A549 (cell line): ENCODE data around the gene HOXA13. TPM values are rescaled to one million over a fixed set of nuclear protein-coding genes. Genes with fewer than 3 reads are reported as not detected.

Experiments used
- ATAC-seq, 2 experiments: fragments of 200-7000 bp in 1 of 2; fragments of >200 bp in 1 of 2; cut with Nextera tagmentation in 1 of 2; cut with Tn5 transposase in 1 of 2; 3 replicates each; pipeline versions ENCODE4 v1.8.0 to v1.9.1; 2018 to 2020; ENCODE audit warnings: mild to moderate bottlenecking in 1 of 2, moderate library complexity in 1 of 2
- CTCF ChIA-PET: fragments of 300-600 bp; sonication (Branson Sonifier 250); formaldehyde crosslinking; extraction: SDS; loops from one replicate; lab custom pipeline; 2021; ENCODE audit warnings: antibody characterized with exemption, inconsistent platforms; lab: Yijun Ruan, JAX
- POLR2A ChIA-PET: fragments of 350-600 bp; formaldehyde crosslinking; extraction: SDS; loops from one replicate; lab custom pipeline; 2021; ENCODE audit warnings: antibody characterized with exemption, inconsistent platforms; lab: Yijun Ruan, JAX
- DNase-seq, 2 experiments: peaks; one replicate each; pipeline versions ENCODE4 v3.0.0 to v3.0.0-alpha.2; 2011 to 2016; ENCODE audit warnings: low read depth in 1 of 2, low spot score in 1 of 2
- FAIRE-seq: peaks from 2 replicates; lab custom pipeline; 2011; peaks lifted over from hg19 to GRCh38; lab: Jason Lieb, UNC
- H3K27ac ChIP-seq, 2 experiments: fragments of >200 bp; sonication (Bioruptor Twin); formaldehyde crosslinking; 3 replicates each; pipeline ENCODE4 v1.5.1; 2016 to 2017
- H3K4me1 ChIP-seq: fragments of >200 bp; sonication (Bioruptor Twin); formaldehyde crosslinking; 3 replicates; pipeline ENCODE4 v1.6.1; 2016
- H3K4me2 ChIP-seq: fragments of >200 bp; sonication (Bioruptor Twin); formaldehyde crosslinking; 3 replicates; pipeline ENCODE4 v1.6.1; 2016
- H3K4me3 ChIP-seq: fragments of >200 bp; sonication (Bioruptor Twin); formaldehyde crosslinking; 3 replicates; pipeline ENCODE4 v1.5.1; 2016
- H3K9me3 ChIP-seq: fragments of >200 bp; sonication (Bioruptor Twin); formaldehyde crosslinking; 3 replicates; pipeline ENCODE4 v1.6.1; 2016
- CBX2 ChIP-seq: fragments of 200-600 bp; sonication (generic); IDR thresholded peaks from 2 replicates; pipeline ENCODE4 v1.6.1; 2016; ENCODE audit warnings: low read depth, mild to moderate bottlenecking, borderline replicate concordance
- CTCF ChIP-seq: fragments of >200 bp; sonication (Bioruptor Twin); formaldehyde crosslinking; IDR thresholded peaks from 3 replicates; pipeline ENCODE4 v1.5.1; 2016
- E2F6 ChIP-seq: IDR thresholded peaks from 2 replicates; pipeline ENCODE4 v1.6.1; 2012; ENCODE audit warnings: low read depth, borderline replicate concordance
- HDAC2 ChIP-seq: fragments of 200-600 bp; sonication (generic); IDR thresholded peaks from 2 replicates; pipeline ENCODE4 v1.6.1; 2016
- HMGXB4 ChIP-seq: fragments of 250-450 bp; sonication (Bioruptor Pico); IDR thresholded peaks from 2 replicates; pipeline ENCODE4 v1.5.0; 2021; ENCODE audit warnings: mild to moderate bottlenecking, moderate library complexity, borderline replicate concordance
- MAX ChIP-seq: IDR thresholded peaks from 2 replicates; pipeline ENCODE4 v1.6.1; 2012
- POLR2A ChIP-seq: IDR thresholded peaks from 2 replicates; pipeline ENCODE4 v1.6.1; 2012; ENCODE audit warnings: mild to moderate bottlenecking, low read length
- POLR2AphosphoS2 ChIP-seq: conservative IDR thresholded peaks from 2 replicates; pipeline ENCODE4 v1.6.1; 2012; ENCODE audit warnings: low read length, improper control_type of control experiment, inconsistent platforms
- RAD21 ChIP-seq, 2 experiments: fragments of >200 bp in 1 of 2; sonication (Bioruptor Twin) in 1 of 2; formaldehyde crosslinking in 1 of 2; IDR thresholded peaks in 1 of 2; conservative IDR thresholded peaks in 1 of 2; 2 replicates in 1 of 2; 3 replicates in 1 of 2; pipeline ENCODE4 v1.6.1; 2012 to 2018; ENCODE audit warnings: inconsistent platforms in 1 of 2
- RARB ChIP-seq: fragments of 250-450 bp; sonication (Bioruptor Pico); IDR thresholded peaks from 2 replicates; pipeline ENCODE4 v1.8.0; 2021; ENCODE audit warnings: mild to moderate bottlenecking, moderate library complexity
- REST ChIP-seq: fragments of 200-600 bp; sonication (generic); IDR thresholded peaks from 2 replicates; pipeline ENCODE4 v1.6.1; 2016; ENCODE audit warnings: antibody characterized with exemption, mild to moderate bottlenecking, moderate library complexity
- TP53 ChIP-seq: fragments of 250-450 bp; sonication (Bioruptor Pico); IDR thresholded peaks from 2 replicates; pipeline ENCODE4 v1.5.0; 2021; ENCODE audit warnings: mild to moderate bottlenecking, moderate library complexity
- ZNF302 ChIP-seq: fragments of 250-450 bp; sonication (Bioruptor Pico); IDR thresholded peaks from 2 replicates; pipeline ENCODE4 v1.9.0; 2021; ENCODE audit warnings: inconsistent platforms, mild to moderate bottlenecking, moderate library complexity
- ZSCAN20 ChIP-seq: fragments of 250-450 bp; sonication (Bioruptor Pico); IDR thresholded peaks from 2 replicates; pipeline ENCODE4 v1.8.0; 2022; ENCODE audit warnings: mild to moderate bottlenecking, moderate library complexity
- WGBS: methylation state at CpG from one replicate; pipeline ENCODE4 v1.1.6; 2017; ENCODE audit errors: missing lambda C conversion rate; 5-methylcytosine and 5-hydroxymethylcytosine counted together
- polyA plus RNA-seq, 4 experiments: library from polyadenylated mRNA; depleted of rRNA in 3 of 4; stranded (reverse); fragments of >200 nt; fragmentation: RNase III in 1 of 4; extraction: RNeasy Plus Mini Kit Qiagen cat#74134 plus additional on column Dnase treatment in 1 of 4; gene quantifications; 2 replicates in 3 of 4; 3 replicates in 1 of 4; pipeline ENCODE4 v1.2.3, GENCODE V29; 2011 to 2017

The HOXA13 gene
- polyA plus RNA-seq, 2 of the 4 experiments (the other 2 are of a cell fraction): 2.2 to 2.7 TPM

GRCh38 chr7:27155816-27156507, 43.9 kb downstream of the HOXA13 start:
- 38% methylated on average over 57 of the region's 63 CpGs for WGBS
- CTCF ChIA-PET: interaction anchor here (0.7 to 2.2 kb wide), 9 partner anchors 10 to 790 kb away, joined by 3 to 12 read pairs (median 4); partner anchors contain the start of gene HOXA5
- peak in 1 of 2 experiments; percentile 41 for DNase-seq
- TF ChIP-seq POLR2A: peak; percentile 33
- peak; percentile 65; the same call in 1 of the 2 replicates for TF ChIP-seq MAX
- TF ChIP-seq POLR2AphosphoS2: no peak
- no peak for TF ChIP-seq RAD21 (conservative IDR thresholded peaks at IDR 0.05 in 1 of 2, IDR thresholded peaks at IDR 0.05 in 1 of 2)
- TF ChIP-seq ZSCAN20 (CRISPR knock-in tag): no peak
- no peak for TF ChIP-seq CTCF
- no peak for TF ChIP-seq RARB (CRISPR knock-in tag)
- no peak for TF ChIP-seq TP53
- peak; percentile 56; the same call in 1 of the 2 replicates for TF ChIP-seq E2F6
- no peak for TF ChIP-seq ZNF302 (CRISPR knock-in tag)
- peak; percentile 96 for TF ChIP-seq HDAC2
- TF ChIP-seq CBX2: no peak
- TF ChIP-seq HMGXB4: no peak
- no peak for TF ChIP-seq REST
- TF ChIP-seq, all 56 proteins: peak for 4
- ATAC-seq: peak; percentile 12 to 44; a peak in 4 of 6 replicates
- no peak for FAIRE-seq
- no peaks in the 10 kb centered on the region for H3K9me3 ChIP-seq
- peak overlapping the region; percentile 51 for H3K4me3 ChIP-seq
- H3K27ac ChIP-seq: peak overlapping the region; percentile 74 to 85
- POLR2A ChIA-PET: interaction anchor here (0.8 to 1.2 kb wide), 4 partner anchors 14 to 781 kb away, joined by 3 read pairs; no protein-coding TSS in a partner anchor
- 0 out of 3 replicates have a peak, but pooled peaks cover 3% of the 10 kb centered on the region for H3K4me1 ChIP-seq
- H3K4me2 ChIP-seq: peak overlapping the region; percentile 73
